Hepatocyte (in vitro differentiated cells): ENCODE results near the gene APOM.

Experiments used
- CTCF ChIP-seq: fragments of 200-600 bp; sonication (generic); IDR thresholded peaks from 2 replicates; pipeline ENCODE4 v1.5.1; 2016; ENCODE audit warnings: antibody characterized with exemption, mild to moderate bottlenecking; ENCODE audit not compliant: poor library complexity
- EZH2 ChIP-seq: fragments of 200-600 bp; sonication (generic); IDR thresholded peaks from 2 replicates; pipeline ENCODE4 v1.6.1; 2016; ENCODE audit warnings: antibody characterized with exemption, mild to moderate bottlenecking, borderline replicate concordance

- TF ChIP-seq EZH2 (no peak), CTCF (no peak)
These were observed 25.3 kb upstream of the APOM start for GRCh38 chr6:31630177-31630934.
